Suprapubic skin (tissue), 3 donors: ENCODE data around the gene KLRC3.

Source experiments
- EP300 ChIP-seq: sonication (generic); formaldehyde crosslinking; IDR thresholded peaks from one replicate; pipeline ENCODE4 v1.6.1; 2017; ENCODE audit warnings: antibody characterized with exemption
- POLR2A ChIP-seq, 2 donors: fragments of 450-650 bp; IDR thresholded peaks; one replicate each; pipeline ENCODE4 v1.6.1; 2017; ENCODE audit warnings: antibody characterized with exemption in 2 of 2, mild to moderate bottlenecking in 2 of 2, moderate library complexity in 2 of 2
- TF ChIP-seq, protein P1 (sequence below), 2 donors: fragments of 200-600 bp in 1 of 2; fragments of 450-650 bp in 1 of 2; sonication (generic) in 1 of 2; IDR thresholded peaks; one replicate each; pipeline ENCODE4 v1.5.1; 2016 to 2019; ENCODE audit warnings: antibody characterized with exemption in 2 of 2, mild to moderate bottlenecking in 1 of 2, moderate library complexity in 1 of 2

DNA sequence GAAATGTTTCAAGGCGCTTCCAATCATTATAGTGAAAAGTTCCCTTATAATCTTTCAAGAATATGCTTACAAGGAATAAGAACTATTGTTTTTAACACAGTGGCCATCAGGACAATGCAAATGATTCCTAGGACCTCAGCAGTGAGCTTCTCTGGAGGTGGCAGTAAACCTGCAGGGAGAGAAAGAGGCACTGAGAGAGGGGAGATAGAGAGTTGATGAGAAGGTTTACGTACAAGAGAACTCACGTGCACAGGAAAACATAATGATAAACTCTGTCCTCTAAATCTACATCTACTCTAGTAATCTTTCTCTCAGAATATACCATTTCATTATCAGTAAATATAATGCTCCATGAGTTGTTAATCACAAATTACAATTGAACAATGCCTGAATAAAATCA, 11.6 kb downstream of the KLRC3 start:
- TF ChIP-seq, protein P1, sequence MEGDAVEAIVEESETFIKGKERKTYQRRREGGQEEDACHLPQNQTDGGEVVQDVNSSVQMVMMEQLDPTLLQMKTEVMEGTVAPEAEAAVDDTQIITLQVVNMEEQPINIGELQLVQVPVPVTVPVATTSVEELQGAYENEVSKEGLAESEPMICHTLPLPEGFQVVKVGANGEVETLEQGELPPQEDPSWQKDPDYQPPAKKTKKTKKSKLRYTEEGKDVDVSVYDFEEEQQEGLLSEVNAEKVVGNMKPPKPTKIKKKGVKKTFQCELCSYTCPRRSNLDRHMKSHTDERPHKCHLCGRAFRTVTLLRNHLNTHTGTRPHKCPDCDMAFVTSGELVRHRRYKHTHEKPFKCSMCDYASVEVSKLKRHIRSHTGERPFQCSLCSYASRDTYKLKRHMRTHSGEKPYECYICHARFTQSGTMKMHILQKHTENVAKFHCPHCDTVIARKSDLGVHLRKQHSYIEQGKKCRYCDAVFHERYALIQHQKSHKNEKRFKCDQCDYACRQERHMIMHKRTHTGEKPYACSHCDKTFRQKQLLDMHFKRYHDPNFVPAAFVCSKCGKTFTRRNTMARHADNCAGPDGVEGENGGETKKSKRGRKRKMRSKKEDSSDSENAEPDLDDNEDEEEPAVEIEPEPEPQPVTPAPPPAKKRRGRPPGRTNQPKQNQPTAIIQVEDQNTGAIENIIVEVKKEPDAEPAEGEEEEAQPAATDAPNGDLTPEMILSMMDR (IDR thresholded peaks at IDR 0.05): no peak
- TF ChIP-seq POLR2A (IDR thresholded peaks at IDR 0.05) (no peak), EP300 (no peak)
